Smooth muscle cell (in vitro differentiated cells): ENCODE measurements around the gene OLFML2A. TPM values are rescaled to one million over a fixed set of nuclear protein-coding genes. Genes with fewer than 3 reads are reported as not detected.
A peak's percentile ranks its signal among the peaks of the same experiment; 100 is the strongest.
"Not testable (repeated sequence)": the region's sequence is repeated elsewhere in the genome, so short reads cannot be mapped to it uniquely, and the experiment has no call there.

Source experiments
- DNase-seq: peaks from one replicate; lab custom pipeline; 2025; ENCODE audit not compliant: unreplicated experiment; lab: John Stamatoyannopoulos, UW
- H2AFZ ChIP-seq: fragments of 200-600 bp; sonication (generic); 2 replicates; pipeline ENCODE4 v1.6.0; 2016; ENCODE audit warnings: antibody characterized with exemption, low read depth, mild to moderate bottlenecking
- H3F3A ChIP-seq: fragments of 200-600 bp; sonication (generic); 2 replicates; pipeline ENCODE4 v1.6.0; 2017; ENCODE audit warnings: antibody characterized with exemption, low read depth
- H3K27ac ChIP-seq: fragments of 200-600 bp; sonication (generic); 2 replicates; pipeline ENCODE4 v1.5.1; 2016; ENCODE audit warnings: low read depth, mild to moderate bottlenecking
- H3K27me3 ChIP-seq: fragments of 200-600 bp; sonication (generic); 2 replicates; pipeline ENCODE4 v1.6.1; 2016; ENCODE audit warnings: low read depth, mild to moderate bottlenecking
- H3K36me3 ChIP-seq: fragments of 200-600 bp; sonication (generic); 2 replicates; pipeline ENCODE4 v1.5.1; 2016; ENCODE audit warnings: low read depth
- H3K4me1 ChIP-seq: fragments of 200-600 bp; sonication (generic); 2 replicates; pipeline ENCODE4 v1.5.1; 2016; ENCODE audit warnings: low read depth
- H3K4me2 ChIP-seq: fragments of 200-600 bp; sonication (generic); 2 replicates; pipeline ENCODE4 v1.6.0; 2016; ENCODE audit warnings: mild to moderate bottlenecking
- H3K4me3 ChIP-seq: fragments of 200-600 bp; sonication (generic); 2 replicates; pipeline ENCODE4 v1.5.1; 2016; ENCODE audit warnings: mild to moderate bottlenecking
- H3K79me2 ChIP-seq: fragments of 200-600 bp; sonication (generic); 2 replicates; pipeline ENCODE4 v1.6.0; 2016; ENCODE audit warnings: low read depth, mild to moderate bottlenecking
- H3K9ac ChIP-seq: fragments of 200-600 bp; sonication (generic); 2 replicates; pipeline ENCODE4 v1.6.0; 2016; ENCODE audit warnings: low read depth
- H3K9me3 ChIP-seq: fragments of 200-600 bp; sonication (generic); replicated peaks from 2 replicates; pipeline ENCODE4 v1.5.1; 2016; ENCODE audit warnings: low read depth
- H4K20me1 ChIP-seq: fragments of 200-600 bp; sonication (generic); 2 replicates; pipeline ENCODE4 v1.6.0; 2016; ENCODE audit warnings: low read depth
- CTCF ChIP-seq: fragments of 200-600 bp; sonication (generic); IDR thresholded peaks from 2 replicates; pipeline ENCODE4 v1.5.1; 2017; ENCODE audit warnings: borderline replicate concordance, mild to moderate bottlenecking, antibody characterized with exemption; ENCODE audit not compliant: insufficient read depth, poor library complexity, severe bottlenecking
- WGBS: methylation state at CpG from one replicate; pipeline ENCODE4 v1.1.7; 2016; ENCODE audit warnings: low lambda C conversion rate; 5-methylcytosine and 5-hydroxymethylcytosine counted together
- polyA plus RNA-seq: library from polyadenylated mRNA; unstranded; fragments of >200 nt; fragmentation: Nextera tagmentation; extraction: Ambion mirVana; gene quantifications from 2 replicates; pipeline ENCODE4 v1.2.1, GENCODE V29; 2016
- total RNA-seq: library from RNA; depleted of rRNA; stranded (reverse); fragments of >200 nt; gene quantifications from 2 replicates; pipeline ENCODE4 v1.2.3, GENCODE V29; 2014

Gene OLFML2A
- total and polyA plus RNA-seq, 2 experiments from 2014 or later: 3.5 to 17.0 TPM

- H3F3A ChIP-seq: no peaks in the 10 kb centered on the region
- no peak overlapping the region for H3K4me3 ChIP-seq
- no peak overlapping the region for H2AFZ ChIP-seq
- H3K4me2 ChIP-seq: no peak overlapping the region
- no peaks in the 10 kb centered on the region for H3K36me3 ChIP-seq
- no peaks in the 10 kb centered on the region for H3K27me3 ChIP-seq
- no peaks in the 10 kb centered on the region for H3K9me3 ChIP-seq
- H3K9ac ChIP-seq: no peak overlapping the region
- no peaks in the 10 kb centered on the region for H3K4me1 ChIP-seq
- no peak for TF ChIP-seq CTCF
- no peaks in the 10 kb centered on the region for H4K20me1 ChIP-seq
- peak overlapping the region; percentile 24 for H3K27ac ChIP-seq
- no peak for DNase-seq
- no peaks in the 10 kb centered on the region for H3K79me2 ChIP-seq
Observed at GRCh38 chr9:124735121-124735520, 41.8 kb upstream of the OLFML2A start.

GRCh38 chr9:124738075-124738474 is 38.9 kb upstream of the OLFML2A start:
- not testable (repeated sequence) for H3K36me3 ChIP-seq, H3K4me2 ChIP-seq, H3K27me3 ChIP-seq, H4K20me1 ChIP-seq, H3F3A ChIP-seq, H2AFZ ChIP-seq, H3K9ac ChIP-seq, H3K9me3 ChIP-seq, H3K79me2 ChIP-seq, DNase-seq, H3K27ac ChIP-seq, H3K4me1 ChIP-seq, H3K4me3 ChIP-seq
- WGBS: over 99% methylated on average over 7 of the region's 7 CpGs

- Histone ChIP-seq H3F3A (peaks cover 4% of the 10 kb centered on the region), H3K36me3 (no peaks in the 10 kb centered on the region), H3K79me2 (no peaks in the 10 kb centered on the region), H3K9ac (no peak overlapping the region), H3K4me3 (no peak overlapping the region), H3K4me2 (no peak overlapping the region), H3K4me1 (no peaks in the 10 kb centered on the region), H2AFZ (no peak overlapping the region), H3K27me3 (no peaks in the 10 kb centered on the region), H4K20me1 (no peaks in the 10 kb centered on the region), H3K27ac (no peak overlapping the region), H3K9me3 (no peaks in the 10 kb centered on the region)
- no peak for TF ChIP-seq CTCF
- WGBS: 95% methylated on average over 2 of the region's 2 CpGs
- no peak for DNase-seq
Observed at GRCh38 chr9:124739360-124739759, 37.6 kb upstream of the OLFML2A start.

GRCh38 chr9:124741149-124741548 is 35.8 kb upstream of the OLFML2A start:
- peaks cover 4% of the 10 kb centered on the region for H3F3A ChIP-seq
- TF ChIP-seq CTCF: no peak
- no peaks in the 10 kb centered on the region for H3K4me1 ChIP-seq
- H3K36me3 ChIP-seq: no peaks in the 10 kb centered on the region
- no peak overlapping the region for H3K4me2 ChIP-seq
- no peak overlapping the region for H2AFZ ChIP-seq
- H3K79me2 ChIP-seq: no peaks in the 10 kb centered on the region
- no peak overlapping the region for H3K9ac ChIP-seq
- no peak overlapping the region for H3K27ac ChIP-seq
- 95% methylated on average over 4 of the region's 4 CpGs for WGBS
- no peak overlapping the region for H3K4me3 ChIP-seq
- no peaks in the 10 kb centered on the region for H3K9me3 ChIP-seq
- DNase-seq: no peak
- H3K27me3 ChIP-seq: no peaks in the 10 kb centered on the region
- no peaks in the 10 kb centered on the region for H4K20me1 ChIP-seq
